HCT116 (cell line): ENCODE data around the gene SHH. TPM values are rescaled to one million over a fixed set of nuclear protein-coding genes. Genes with fewer than 3 reads are reported as not detected.

Experiments used
- ATAC-seq: fragments of 200-7000 bp; cut with Tn5 transposase; 2 replicates; pipeline ENCODE4 v1.9.1; 2020; ENCODE audit warnings: mild to moderate bottlenecking, moderate library complexity
- BruUV-seq: library from RNA; stranded (reverse); fragments of 400-500 nt; replicated peaks from 2 replicates; lab custom pipeline; 2021; lab: Mats Ljungman, UMichigan
- CTCF ChIA-PET: fragments of 300-600 bp; sonication (Branson Sonifier 250); formaldehyde crosslinking; loops from one replicate; lab custom pipeline; 2021; ENCODE audit warnings: antibody characterized with exemption; lab: Charles Lee
- POLR2A ChIA-PET: fragments of 300-600, 350-600 bp; sonication (Branson Sonifier 250); formaldehyde crosslinking; loops from one replicate; lab custom pipeline; 2021; ENCODE audit warnings: antibody characterized with exemption; lab: Charles Lee
- RAD21 ChIA-PET, 2 experiments: fragments of 300-600 bp; sonication (Branson Sonifier 250); formaldehyde crosslinking; loops; one replicate each; lab custom pipeline; 2023; ENCODE audit warnings: low total read pairs in 2 of 2; ENCODE audit not compliant: uncharacterized antibody in 2 of 2, unreplicated experiment in 2 of 2, low non-redundant PET in 1 of 2; lab: Charles Lee
- DNase-seq: peaks from one replicate; pipeline ENCODE4 v3.0.0-alpha.2; 2010; ENCODE audit warnings: low read depth, low spot score
- H2AFZ ChIP-seq: fragments of 200-600 bp; shearing (Covaris generic), sonication (generic); 2 replicates; pipeline ENCODE4 v1.6.1; 2017; ENCODE audit warnings: low read depth, mixed run types, mixed read lengths, antibody characterized with exemption, low read length; ENCODE audit not compliant: poor library complexity, severe bottlenecking
- H3K27ac ChIP-seq: 2 replicates; pipeline ENCODE4 v1.5.1; 2012; ENCODE audit warnings: low read depth, low read length
- H3K27me3 ChIP-seq: fragments of 200-600 bp; sonication (generic); 2 replicates; pipeline ENCODE4 v1.6.1; 2016; ENCODE audit warnings: mixed run types, low read length, mixed read lengths; ENCODE audit not compliant: insufficient read depth
- H3K36me3 ChIP-seq, 2 experiments: fragments of 200-500 bp in 1 of 2; fragments of 200-600 bp in 1 of 2; sonication (Bioruptor generic) in 1 of 2; sonication (generic) in 1 of 2; 2 replicates each; pipeline versions ENCODE4 v1.5.1 to v1.6.1; 2014 to 2016; ENCODE audit warnings: low read length in 2 of 2, inconsistent platforms in 1 of 2, mixed read lengths in 1 of 2, mixed run types in 1 of 2; ENCODE audit not compliant: insufficient read depth in 2 of 2, control insufficient read depth in 1 of 2
- H3K4me1 ChIP-seq, 2 experiments: fragments of 200-600 bp in 1 of 2; sonication (generic) in 1 of 2; 2 replicates each; pipeline versions ENCODE4 v1.5.1 to v1.6.1; 2012 to 2017; ENCODE audit warnings: low read length in 2 of 2, inconsistent platforms in 1 of 2, mild to moderate bottlenecking in 1 of 2, mixed read lengths in 1 of 2, mixed run types in 1 of 2, moderate library complexity in 1 of 2; ENCODE audit not compliant: insufficient read depth in 2 of 2, control insufficient read depth in 1 of 2
- H3K4me2 ChIP-seq: fragments of 200-600 bp; sonication (generic); 2 replicates; pipeline ENCODE4 v1.6.1; 2017; ENCODE audit warnings: mixed run types, low read length, mixed read lengths
- H3K4me3 ChIP-seq, 2 experiments: fragments of 200-600 bp in 1 of 2; sonication (generic) in 1 of 2; replicated peaks in 1 of 2; 2 replicates each; pipeline ENCODE4 v1.5.1; 2011 to 2016; ENCODE audit warnings: low read length in 2 of 2, control low read depth in 1 of 2, low read depth in 1 of 2, mild to moderate bottlenecking in 1 of 2, mixed read lengths in 1 of 2, mixed run types in 1 of 2
- H3K79me2 ChIP-seq: fragments of 200-600 bp; sonication (generic); 2 replicates; pipeline ENCODE4 v1.6.1; 2017; ENCODE audit warnings: mild to moderate bottlenecking, mixed run types, low read length, moderate library complexity, mixed read lengths; ENCODE audit not compliant: insufficient read depth
- H3K9ac ChIP-seq: fragments of 200-600 bp; sonication (generic); 2 replicates; pipeline ENCODE4 v1.6.1; 2016; ENCODE audit warnings: low read length, mixed read lengths
- H3K9me2 ChIP-seq: fragments of 200-600 bp; sonication (generic), shearing (Covaris generic); 2 replicates; pipeline ENCODE4 v1.6.1; 2017; ENCODE audit warnings: mixed run types, mild to moderate bottlenecking, moderate library complexity; ENCODE audit not compliant: insufficient read depth
- H3K9me3 ChIP-seq, 2 experiments: fragments of 200-500 bp in 1 of 2; fragments of 200-600 bp in 1 of 2; sonication (Bioruptor generic) in 1 of 2; sonication (generic) in 1 of 2; 2 replicates each; pipeline ENCODE4 v1.6.1; 2014 to 2017; ENCODE audit warnings: low read length in 2 of 2, mixed read lengths in 2 of 2, inconsistent platforms in 1 of 2, low read depth in 1 of 2, mild to moderate bottlenecking in 1 of 2, mixed run types in 1 of 2, moderate library complexity in 1 of 2; ENCODE audit not compliant: control insufficient read depth in 1 of 2, insufficient read depth in 1 of 2
- H4K20me1 ChIP-seq: fragments of 200-600 bp; sonication (generic), shearing (Covaris generic); 2 replicates; pipeline ENCODE4 v1.6.1; 2017; ENCODE audit warnings: mixed run types, mild to moderate bottlenecking, moderate library complexity; ENCODE audit not compliant: insufficient read depth
- EZH2phosphoT487 ChIP-seq: fragments of 200-600 bp; IDR thresholded peaks from 2 replicates; pipeline ENCODE4 v1.6.1; 2018; ENCODE audit warnings: antibody characterized with exemption, borderline replicate concordance
- POLR2AphosphoS5 ChIP-seq: IDR thresholded peaks from 2 replicates; pipeline ENCODE4 v1.6.1; 2011; ENCODE audit warnings: mild to moderate bottlenecking, low read depth, low read length, moderate library complexity
- TCF7L2 ChIP-seq: IDR thresholded peaks from 2 replicates; pipeline ENCODE4 v1.7.0; 2011; ENCODE audit warnings: borderline replicate concordance, inconsistent platforms; ENCODE audit not compliant: insufficient read depth, insufficient read length; ENCODE audit errors: extremely low read depth
- YY1 ChIP-seq: IDR thresholded peaks from 2 replicates; pipeline ENCODE4 v1.6.1; 2011; ENCODE audit warnings: low read length, low read depth, moderate library complexity, mild to moderate bottlenecking; ENCODE audit not compliant: insufficient replicate concordance; ENCODE audit errors: extremely low read depth
- ZBTB33 ChIP-seq: IDR thresholded peaks from 2 replicates; pipeline ENCODE4 v1.6.1; 2011; ENCODE audit warnings: mild to moderate bottlenecking, low read length, moderate library complexity; ENCODE audit not compliant: insufficient replicate concordance; ENCODE audit errors: extremely low read depth
- intact Hi-C: fragments of 100-400 bp; cut with micrococcal nuclease; formaldehyde crosslinking; loops from 2 replicates; pipeline ENCODE4 v1.10.0; 2022
- total RNA-seq: library from RNA; stranded (reverse); gene quantifications from one replicate; pipeline ENCODE4 v1.2.1, GENCODE V29; 2021; ENCODE audit not compliant: unreplicated experiment
- TF ChIP-seq, protein P1 (sequence below), 3 experiments: fragments of 200-600 bp in 1 of 3; sonication (generic) in 1 of 3; IDR thresholded peaks in 2 of 3; conservative IDR thresholded peaks in 1 of 3; 2 replicates each; pipeline ENCODE4 v1.5.1; 2012 to 2017; ENCODE audit warnings: low read depth in 2 of 3, low read length in 2 of 3, antibody characterized with exemption in 1 of 3, borderline replicate concordance in 1 of 3, control low read depth in 1 of 3, mild to moderate bottlenecking in 1 of 3, mixed read lengths in 1 of 3, mixed run types in 1 of 3, moderate library complexity in 1 of 3; ENCODE audit not compliant: insufficient read depth in 1 of 3

The SHH gene
- total RNA-seq, 1 experiment from 2014 or later: 0.32 TPM

DNA sequence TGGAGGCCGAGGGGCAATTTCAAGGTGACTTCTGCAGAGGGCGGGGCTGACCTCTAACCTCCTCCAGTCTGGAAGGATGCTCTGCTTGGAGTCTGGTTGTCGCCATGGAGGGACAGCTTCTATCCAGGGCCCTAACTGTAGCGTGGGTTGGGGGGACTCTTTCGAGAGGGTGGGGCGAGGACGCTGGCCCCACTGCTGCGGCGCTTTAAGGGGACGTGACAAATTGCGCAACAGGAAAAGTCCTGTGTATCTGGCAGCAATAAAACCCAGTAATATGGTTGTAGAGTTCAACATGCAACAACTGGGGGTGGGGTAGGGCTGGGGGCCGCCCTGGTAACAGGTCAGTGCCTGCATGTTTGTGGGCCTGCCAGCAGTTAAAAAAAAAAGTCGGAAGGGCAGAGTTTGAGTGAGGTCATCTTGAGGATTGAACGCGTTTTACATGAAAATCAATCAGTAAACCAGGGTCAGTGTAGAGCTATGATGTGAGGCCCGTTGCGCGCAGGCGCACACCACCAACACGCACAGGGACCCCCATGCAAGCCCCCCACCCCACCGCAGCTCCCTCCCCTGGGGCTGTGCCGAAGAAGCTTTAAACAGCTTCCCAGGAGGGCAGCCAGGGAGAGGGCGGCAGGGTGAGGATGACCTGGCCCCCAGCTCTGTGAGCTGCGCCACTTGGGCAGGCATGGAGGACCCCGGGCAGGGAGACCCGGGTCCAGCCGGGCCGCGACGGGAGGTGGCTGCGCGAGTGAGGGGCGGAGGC, 4.3 kb downstream of the SHH start:
- ATAC-seq (no peak), DNase-seq (no peak)
- Histone ChIP-seq H3K4me2 (no peak overlapping the region), H3K4me1 (peaks cover 5 to 22% of the 10 kb centered on the region in 2 experiments; a peak in 3 of 4 replicates), H2AFZ (no peak overlapping the region), H3K4me3 (no peak overlapping the region), H3K27ac (no peak overlapping the region), H3K9me3 (no peaks in the 10 kb centered on the region), H3K9me2 (no peaks in the 10 kb centered on the region), H3K9ac (no peak overlapping the region), H4K20me1 (no peaks in the 10 kb centered on the region), H3K36me3 (no peaks in the 10 kb centered on the region), H3K79me2 (no peaks in the 10 kb centered on the region), H3K27me3 (0 out of 2 replicates have a peak, but pooled peaks cover 5% of the 10 kb centered on the region)
- no peak for TF ChIP-seq EZH2phosphoT487
- TF ChIP-seq YY1: no peak
- TF ChIP-seq ZBTB33: no peak
- TF ChIP-seq, protein P1, sequence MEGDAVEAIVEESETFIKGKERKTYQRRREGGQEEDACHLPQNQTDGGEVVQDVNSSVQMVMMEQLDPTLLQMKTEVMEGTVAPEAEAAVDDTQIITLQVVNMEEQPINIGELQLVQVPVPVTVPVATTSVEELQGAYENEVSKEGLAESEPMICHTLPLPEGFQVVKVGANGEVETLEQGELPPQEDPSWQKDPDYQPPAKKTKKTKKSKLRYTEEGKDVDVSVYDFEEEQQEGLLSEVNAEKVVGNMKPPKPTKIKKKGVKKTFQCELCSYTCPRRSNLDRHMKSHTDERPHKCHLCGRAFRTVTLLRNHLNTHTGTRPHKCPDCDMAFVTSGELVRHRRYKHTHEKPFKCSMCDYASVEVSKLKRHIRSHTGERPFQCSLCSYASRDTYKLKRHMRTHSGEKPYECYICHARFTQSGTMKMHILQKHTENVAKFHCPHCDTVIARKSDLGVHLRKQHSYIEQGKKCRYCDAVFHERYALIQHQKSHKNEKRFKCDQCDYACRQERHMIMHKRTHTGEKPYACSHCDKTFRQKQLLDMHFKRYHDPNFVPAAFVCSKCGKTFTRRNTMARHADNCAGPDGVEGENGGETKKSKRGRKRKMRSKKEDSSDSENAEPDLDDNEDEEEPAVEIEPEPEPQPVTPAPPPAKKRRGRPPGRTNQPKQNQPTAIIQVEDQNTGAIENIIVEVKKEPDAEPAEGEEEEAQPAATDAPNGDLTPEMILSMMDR (IDR thresholded peaks at IDR 0.05 in 2 of 3, conservative IDR thresholded peaks at IDR 0.05 in 1 of 3; ENCODE audit: borderline replicate concordance in 1 of 3, insufficient read depth in 1 of 3, low read depth in 2 of 3, low read length in 2 of 3): no peak
- TF ChIP-seq TCF7L2: no peak
- no peak for TF ChIP-seq POLR2AphosphoS5
- ChIA-PET CTCF (no interaction called here), POLR2A (no interaction called here), RAD21 (no interaction called here)
- intact Hi-C loops: loop anchor here (2.0 kb wide), 1 partner anchor 833 kb away; the partner anchor contains the start of gene RNF32
- no TSS peak for BruUV-seq
